ENCODE results near the gene MAOB. TPM values are rescaled to one million over a fixed set of nuclear protein-coding genes. Genes with fewer than 3 reads are reported as not detected.

MAOB gene
- total RNA-seq, 1 donor from 2014 or later = not detected

GRCh38 chrX:43744284-43744683 lies 138.0 kb downstream of the MAOB start:
- TF ChIP-seq, protein P1, sequence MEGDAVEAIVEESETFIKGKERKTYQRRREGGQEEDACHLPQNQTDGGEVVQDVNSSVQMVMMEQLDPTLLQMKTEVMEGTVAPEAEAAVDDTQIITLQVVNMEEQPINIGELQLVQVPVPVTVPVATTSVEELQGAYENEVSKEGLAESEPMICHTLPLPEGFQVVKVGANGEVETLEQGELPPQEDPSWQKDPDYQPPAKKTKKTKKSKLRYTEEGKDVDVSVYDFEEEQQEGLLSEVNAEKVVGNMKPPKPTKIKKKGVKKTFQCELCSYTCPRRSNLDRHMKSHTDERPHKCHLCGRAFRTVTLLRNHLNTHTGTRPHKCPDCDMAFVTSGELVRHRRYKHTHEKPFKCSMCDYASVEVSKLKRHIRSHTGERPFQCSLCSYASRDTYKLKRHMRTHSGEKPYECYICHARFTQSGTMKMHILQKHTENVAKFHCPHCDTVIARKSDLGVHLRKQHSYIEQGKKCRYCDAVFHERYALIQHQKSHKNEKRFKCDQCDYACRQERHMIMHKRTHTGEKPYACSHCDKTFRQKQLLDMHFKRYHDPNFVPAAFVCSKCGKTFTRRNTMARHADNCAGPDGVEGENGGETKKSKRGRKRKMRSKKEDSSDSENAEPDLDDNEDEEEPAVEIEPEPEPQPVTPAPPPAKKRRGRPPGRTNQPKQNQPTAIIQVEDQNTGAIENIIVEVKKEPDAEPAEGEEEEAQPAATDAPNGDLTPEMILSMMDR (IDR thresholded peaks at IDR 0.05; ENCODE audit: partially characterized antibody, unreplicated experiment) = no peak
- H3K4me3 Mint-ChIP-seq (ENCODE audit: unreplicated experiment) = no peak overlapping the region
- no peaks in the 10 kb centered on the region for H3K36me3 Mint-ChIP-seq (ENCODE audit: unreplicated experiment)
- peaks cover 2% of the 10 kb centered on the region for H3K4me1 Mint-ChIP-seq (ENCODE audit: low read depth, unreplicated experiment)
- H3K27ac Mint-ChIP-seq (ENCODE audit: unreplicated experiment) = no peak overlapping the region
- no peaks in the 10 kb centered on the region for H3K27me3 Mint-ChIP-seq (ENCODE audit: unreplicated experiment)
- no peaks in the 10 kb centered on the region for H3K9me3 Mint-ChIP-seq (ENCODE audit: unreplicated experiment)
- DNase-seq = no peak

- TF ChIP-seq, protein P1 (IDR thresholded peaks at IDR 0.05; ENCODE audit: partially characterized antibody, unreplicated experiment) = no peak
- Mint-ChIP-seq H3K36me3 (ENCODE audit: unreplicated experiment) (no peaks in the 10 kb centered on the region), H3K4me1 (ENCODE audit: low read depth, unreplicated experiment) (peaks cover 2% of the 10 kb centered on the region), H3K9me3 (ENCODE audit: unreplicated experiment) (no peaks in the 10 kb centered on the region), H3K4me3 (ENCODE audit: unreplicated experiment) (no peak overlapping the region), H3K27ac (ENCODE audit: unreplicated experiment) (no peak overlapping the region), H3K27me3 (ENCODE audit: unreplicated experiment) (no peaks in the 10 kb centered on the region)
- DNase-seq = no peak
These were observed 139.0 kb downstream of the MAOB start for GRCh38 chrX:43743100-43743822.

GRCh38 chrX:43741843-43742573 lies 140.2 kb downstream of the MAOB start:
- Mint-ChIP-seq H3K4me3 (ENCODE audit: unreplicated experiment) (no peak overlapping the region), H3K27ac (ENCODE audit: unreplicated experiment) (no peak overlapping the region), H3K36me3 (ENCODE audit: unreplicated experiment) (no peaks in the 10 kb centered on the region), H3K9me3 (ENCODE audit: unreplicated experiment) (no peaks in the 10 kb centered on the region), H3K27me3 (ENCODE audit: unreplicated experiment) (no peaks in the 10 kb centered on the region), H3K4me1 (ENCODE audit: low read depth, unreplicated experiment) (peaks cover 2% of the 10 kb centered on the region)
- TF ChIP-seq, protein P1 (IDR thresholded peaks at IDR 0.05; ENCODE audit: partially characterized antibody, unreplicated experiment) = no peak
- no peak for DNase-seq

- no peaks in the 10 kb centered on the region for H3K4me1 Mint-ChIP-seq (ENCODE audit: low read depth, unreplicated experiment)
- no peaks in the 10 kb centered on the region for H3K9me3 Mint-ChIP-seq (ENCODE audit: unreplicated experiment)
- DNase-seq = no peak
- no peak overlapping the region for H3K4me3 Mint-ChIP-seq (ENCODE audit: unreplicated experiment)
- TF ChIP-seq, protein P1 (IDR thresholded peaks at IDR 0.05; ENCODE audit: partially characterized antibody, unreplicated experiment) = no peak
- no peaks in the 10 kb centered on the region for H3K36me3 Mint-ChIP-seq (ENCODE audit: unreplicated experiment)
- H3K27ac Mint-ChIP-seq (ENCODE audit: unreplicated experiment) = no peak overlapping the region
- no peaks in the 10 kb centered on the region for H3K27me3 Mint-ChIP-seq (ENCODE audit: unreplicated experiment)
These were observed 146.3 kb downstream of the MAOB start for GRCh38 chrX:43735957-43736356.

GRCh38 chrX:43735534-43735933 lies 146.7 kb downstream of the MAOB start:
- no peak overlapping the region for H3K27ac Mint-ChIP-seq (ENCODE audit: unreplicated experiment)
- no peaks in the 10 kb centered on the region for H3K9me3 Mint-ChIP-seq (ENCODE audit: unreplicated experiment)
- TF ChIP-seq, protein P1 (IDR thresholded peaks at IDR 0.05; ENCODE audit: partially characterized antibody, unreplicated experiment) = no peak
- no peaks in the 10 kb centered on the region for H3K36me3 Mint-ChIP-seq (ENCODE audit: unreplicated experiment)
- H3K27me3 Mint-ChIP-seq (ENCODE audit: unreplicated experiment) = no peaks in the 10 kb centered on the region
- no peaks in the 10 kb centered on the region for H3K4me1 Mint-ChIP-seq (ENCODE audit: low read depth, unreplicated experiment)
- H3K4me3 Mint-ChIP-seq (ENCODE audit: unreplicated experiment) = no peak overlapping the region
- no peak for DNase-seq
